Sigmoid colon (tissue), 4 donors: ENCODE measurements around the gene TAGLN2.

ENCODE experiments used
- CTCF ChIP-seq, 4 experiments: fragments of 450-650 bp in 3 of 4; fragments of 200-600 bp in 1 of 4; IDR thresholded peaks; one replicate each; pipeline ENCODE4 v1.5.1; 2016 to 2019; ENCODE audit warnings: antibody characterized with exemption in 4 of 4, mild to moderate bottlenecking in 3 of 4, moderate library complexity in 2 of 4
- EP300 ChIP-seq, 4 donors: sonication (generic); formaldehyde crosslinking; IDR thresholded peaks; one replicate each; pipeline ENCODE4 v1.6.1; 2017; ENCODE audit warnings: antibody characterized with exemption in 4 of 4
- POLR2A ChIP-seq, 2 donors: fragments of 450-650 bp; IDR thresholded peaks; one replicate each; pipeline ENCODE4 v1.6.1; 2016; ENCODE audit warnings: antibody characterized with exemption in 2 of 2, mild to moderate bottlenecking in 2 of 2, moderate library complexity in 2 of 2

- no peak for TF ChIP-seq CTCF (IDR thresholded peaks at IDR 0.05)
- TF ChIP-seq POLR2A (IDR thresholded peaks at IDR 0.05), result no peak
- no peak for TF ChIP-seq EP300 (IDR thresholded peaks at IDR 0.05)
These were observed 3.3 kb upstream of the TAGLN2 start for GRCh38 chr1:159928491-159929050.
